ENCODE measurements around the gene IGF2BP1. TPM values are rescaled to one million over a fixed set of nuclear protein-coding genes. Genes with fewer than 3 reads are reported as not detected.
"Not testable (repeated sequence)": the region's sequence is repeated elsewhere in the genome, so short reads cannot be mapped to it uniquely, and the experiment has no call there.

The IGF2BP1 gene
- total RNA-seq, 2 experiments from 2014 or later = not detected

DNA sequence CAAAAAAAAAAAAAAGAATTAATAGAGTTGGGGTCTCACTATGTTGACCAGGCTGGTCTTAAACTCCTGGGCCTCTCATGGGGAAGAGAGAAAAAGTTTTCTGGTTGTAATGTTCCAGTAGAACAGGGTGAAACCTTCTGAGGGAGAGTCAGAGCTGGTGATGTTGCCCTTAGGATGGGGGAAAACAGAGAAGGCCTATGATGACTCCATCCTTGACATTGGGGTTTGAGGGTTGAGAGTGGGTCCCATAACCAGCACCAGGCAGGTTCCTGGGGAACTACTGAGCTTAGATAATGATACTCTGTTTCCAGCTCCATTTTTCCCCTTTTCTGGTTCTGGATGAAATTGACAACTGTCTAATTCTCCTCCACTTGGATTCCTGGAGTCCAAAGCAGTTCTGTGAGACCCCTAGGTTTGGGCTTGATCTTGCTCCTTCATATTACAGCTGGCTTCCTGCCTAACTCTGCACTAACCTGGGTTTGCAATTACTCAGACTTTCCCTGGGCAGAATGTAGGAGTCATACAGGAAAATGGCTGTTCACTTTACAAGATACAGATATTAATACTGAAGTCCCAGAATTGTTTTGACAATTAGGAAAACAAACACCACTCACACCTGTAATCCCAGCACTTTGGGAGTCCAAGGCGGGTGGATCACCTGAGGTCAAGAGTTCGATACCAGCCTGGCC lies 72.5 kb downstream of the IGF2BP1 start:
- CTCF ChIA-PET = interaction anchor here (1.3 kb wide), 1 partner anchor 34 kb away, joined by 5 read pairs; no protein-coding TSS in a partner anchor
- no peaks in the 10 kb centered on the region for H3K4me1 Mint-ChIP-seq (ENCODE audit: low read depth)
- POLR2A ChIA-PET = interaction anchor here (0.6 kb wide), 1 partner anchor 182 kb away, joined by 4 read pairs; no protein-coding TSS in a partner anchor
- H3K4me3 Mint-ChIP-seq = no peak overlapping the region
- DNase-seq (no peak), ATAC-seq (no peak)
- H3K9me3 Mint-ChIP-seq (ENCODE audit: insufficient read depth) = no peaks in the 10 kb centered on the region
- peaks cover 2% of the 10 kb centered on the region for H3K27me3 Mint-ChIP-seq (ENCODE audit: low read depth)
- no peaks in the 10 kb centered on the region for H3K36me3 Mint-ChIP-seq (ENCODE audit: low read depth)
- no peak overlapping the region for H3K27ac Mint-ChIP-seq

DNA sequence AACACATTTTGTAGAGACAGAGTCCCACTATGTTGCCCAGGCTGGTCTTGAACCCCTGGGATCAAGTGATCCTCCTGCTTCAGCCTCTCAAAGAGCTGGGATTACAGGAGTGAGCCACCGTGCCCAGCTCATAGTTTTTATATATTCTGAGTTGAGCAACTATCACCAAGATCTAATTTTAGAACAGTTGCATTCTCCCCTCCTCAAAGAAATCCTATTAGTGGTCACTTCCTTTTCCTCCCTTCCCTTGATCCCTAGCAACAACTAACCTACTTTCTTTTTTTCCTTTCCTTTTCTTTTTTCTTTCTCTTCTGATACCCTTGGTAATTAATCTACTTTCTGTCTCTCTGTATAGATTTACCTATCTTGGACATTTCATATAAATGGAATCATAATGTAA lies 73.9 kb downstream of the IGF2BP1 start:
- H3K36me3 Mint-ChIP-seq (ENCODE audit: low read depth) = no peaks in the 10 kb centered on the region
- no peaks in the 10 kb centered on the region for H3K9me3 Mint-ChIP-seq (ENCODE audit: insufficient read depth)
- peaks cover 5% of the 10 kb centered on the region for H3K27me3 Mint-ChIP-seq (ENCODE audit: low read depth)
- no peaks in the 10 kb centered on the region for H3K4me1 Mint-ChIP-seq (ENCODE audit: low read depth)
- no peak overlapping the region for H3K4me3 Mint-ChIP-seq
- ChIA-PET POLR2A (no interaction called here), CTCF (interaction anchor here (1.5 kb wide), 1 partner anchor 39 kb away, joined by 4 read pairs; no protein-coding TSS in a partner anchor)
- no peak overlapping the region for H3K27ac Mint-ChIP-seq
- DNase-seq (no peak), ATAC-seq (no peak)

DNA sequence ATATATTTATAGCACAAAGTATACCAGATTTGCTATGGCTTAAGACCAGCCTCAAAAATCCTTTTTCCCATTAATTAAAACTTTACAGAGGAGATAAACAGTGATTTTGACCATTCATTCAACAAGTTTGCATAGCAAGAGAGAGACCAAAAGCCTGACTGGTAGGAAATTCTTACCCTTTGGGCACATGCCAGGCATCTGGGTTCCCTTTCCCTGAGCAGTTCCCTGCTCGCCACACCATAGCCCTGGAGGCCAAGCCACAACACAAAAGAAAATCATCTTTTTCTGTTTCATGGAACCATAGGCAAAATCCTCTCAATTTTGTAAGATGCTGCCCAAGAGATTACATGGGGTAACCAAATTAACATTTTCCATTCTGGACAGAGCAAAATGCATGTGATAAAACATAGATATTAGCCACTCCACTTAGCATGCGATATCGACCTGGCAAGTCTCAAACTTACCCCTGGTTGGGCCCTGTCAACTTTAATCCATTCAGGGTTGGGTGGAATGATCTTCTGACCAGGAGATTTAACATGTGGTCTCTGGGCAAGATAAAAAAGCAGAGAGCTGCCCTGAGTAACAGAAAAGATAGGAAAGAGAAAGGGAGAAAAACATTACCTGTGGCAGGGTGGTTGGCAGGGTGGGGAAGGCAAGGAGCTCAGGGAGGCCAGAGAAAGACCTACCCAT lies 77.8 kb downstream of the IGF2BP1 start:
- ATAC-seq (no peak), DNase-seq (no peak)
- no peaks in the 10 kb centered on the region for H3K9me3 Mint-ChIP-seq (ENCODE audit: insufficient read depth)
- no peaks in the 10 kb centered on the region for H3K4me1 Mint-ChIP-seq (ENCODE audit: low read depth)
- no peak overlapping the region for H3K4me3 Mint-ChIP-seq
- ChIA-PET CTCF (no interaction called here), POLR2A (no interaction called here)
- peaks cover 11% of the 10 kb centered on the region for H3K27me3 Mint-ChIP-seq (ENCODE audit: low read depth)
- no peak overlapping the region for H3K27ac Mint-ChIP-seq
- no peaks in the 10 kb centered on the region for H3K36me3 Mint-ChIP-seq (ENCODE audit: low read depth)

DNA sequence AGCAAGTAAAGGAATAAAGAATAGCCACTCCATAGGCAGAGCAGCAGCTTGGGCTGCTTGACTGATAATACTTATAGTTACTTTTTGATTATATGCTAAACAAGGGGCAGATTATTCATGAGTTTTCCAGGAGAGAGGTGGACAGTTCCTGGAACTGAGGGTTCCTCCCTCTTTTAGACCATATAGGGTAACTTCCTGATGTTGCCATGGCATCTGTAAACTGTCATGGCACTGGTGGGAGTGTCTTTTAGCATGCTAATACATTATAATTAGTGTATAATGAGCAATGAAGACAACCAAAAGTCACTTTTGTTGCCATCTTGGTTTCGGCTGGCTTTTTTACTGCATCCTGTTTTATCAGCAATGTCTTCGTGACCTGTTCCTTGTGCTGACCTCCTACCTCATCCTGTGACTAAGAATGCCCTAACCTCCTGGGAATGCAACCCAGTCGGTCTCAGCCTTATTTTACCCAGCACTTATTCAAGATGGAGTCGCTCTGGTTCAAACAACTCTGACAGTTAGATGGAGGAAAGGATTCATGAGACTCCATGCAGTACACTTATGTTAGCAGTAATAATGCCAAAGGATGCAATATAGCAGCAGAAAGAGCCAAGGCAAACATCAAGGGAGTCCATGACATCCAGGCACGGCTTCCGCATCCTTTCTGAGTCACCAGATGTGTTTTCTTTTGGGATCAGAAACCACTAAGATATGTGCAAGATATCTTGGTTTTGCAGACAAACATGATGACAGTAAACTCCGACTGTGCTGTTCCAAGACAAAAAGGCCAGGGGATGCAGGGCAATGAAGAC lies 79.6 kb downstream of the IGF2BP1 start:
- H3K36me3 Mint-ChIP-seq (ENCODE audit: low read depth) = no peaks in the 10 kb centered on the region
- ChIA-PET CTCF (no interaction called here), POLR2A (no interaction called here)
- no peaks in the 10 kb centered on the region for H3K9me3 Mint-ChIP-seq (ENCODE audit: insufficient read depth)
- H3K4me3 Mint-ChIP-seq = no peak overlapping the region
- DNase-seq (no peak), ATAC-seq (no peak)
- H3K4me1 Mint-ChIP-seq (ENCODE audit: low read depth) = no peaks in the 10 kb centered on the region
- no peak overlapping the region for H3K27ac Mint-ChIP-seq
- H3K27me3 Mint-ChIP-seq (ENCODE audit: low read depth) = peaks cover 13% of the 10 kb centered on the region

DNA sequence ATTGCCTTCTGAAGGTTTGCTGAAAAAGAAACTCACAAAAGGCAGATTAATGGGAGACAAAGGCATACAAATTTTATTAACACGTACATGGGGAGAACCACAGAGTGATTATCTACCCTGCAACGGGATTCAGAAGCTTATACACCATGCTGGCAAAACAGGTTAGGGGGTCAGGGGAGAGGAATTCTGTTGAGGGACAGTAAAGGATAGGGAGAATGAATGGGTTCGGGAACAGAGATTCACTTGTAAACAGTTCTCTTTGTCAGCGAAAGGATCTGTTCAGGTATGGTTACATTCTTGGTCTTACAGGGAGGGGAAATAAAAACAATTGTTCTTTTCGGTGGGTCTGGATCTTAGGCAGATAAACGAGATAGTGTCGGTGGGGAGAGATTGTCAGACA lies 81.1 kb downstream of the IGF2BP1 start:
- DNase-seq (no peak), ATAC-seq (no peak)
- Mint-ChIP-seq H3K27ac (no peak overlapping the region), H3K4me1 (ENCODE audit: low read depth) (no peaks in the 10 kb centered on the region), H3K9me3 (ENCODE audit: insufficient read depth) (no peaks in the 10 kb centered on the region), H3K27me3 (ENCODE audit: low read depth) (peaks cover 17% of the 10 kb centered on the region), H3K36me3 (ENCODE audit: low read depth) (no peaks in the 10 kb centered on the region), H3K4me3 (no peak overlapping the region)
- CTCF ChIA-PET = no interaction called here
- POLR2A ChIA-PET = no interaction called here

DNA sequence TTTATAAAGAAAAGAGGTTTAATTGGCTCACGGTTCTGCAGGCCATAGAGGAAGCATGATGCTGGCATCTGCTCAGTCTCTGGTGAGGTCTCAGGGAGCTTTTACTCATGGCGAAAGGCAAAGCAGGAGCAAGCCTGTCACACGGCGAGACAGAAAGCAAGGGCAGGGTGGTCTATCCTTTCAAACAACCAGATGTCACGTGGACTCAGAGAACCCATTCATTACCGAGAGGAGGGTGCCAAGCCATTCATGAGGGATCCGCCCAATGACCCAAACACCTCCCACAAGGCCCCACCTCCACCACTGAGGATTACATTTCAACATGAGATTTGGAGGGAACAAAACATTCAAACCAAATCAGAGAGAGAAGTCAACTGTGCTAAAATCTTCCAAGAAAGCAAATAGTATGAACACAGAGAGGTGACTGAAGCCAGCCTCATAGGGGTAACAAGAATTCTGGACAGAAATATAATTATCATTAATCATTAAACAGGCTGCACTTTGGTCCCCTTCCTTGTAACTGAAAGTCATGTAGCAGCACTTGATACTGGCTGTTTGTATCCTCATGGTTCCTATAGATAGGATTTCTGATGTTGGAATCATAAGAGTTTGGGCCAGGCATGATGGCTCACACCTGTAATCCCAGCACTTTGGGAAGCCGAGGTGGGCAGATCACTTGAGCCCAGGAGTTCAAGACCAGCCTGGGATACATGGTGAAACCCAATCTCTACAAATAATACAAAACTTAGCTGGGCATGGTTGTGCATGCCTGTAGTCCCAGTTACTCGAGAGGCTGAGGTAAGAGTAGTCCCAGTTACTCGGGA lies 82.9 kb downstream of the IGF2BP1 start:
- CTCF ChIA-PET = no interaction called here
- Mint-ChIP-seq H3K36me3 (ENCODE audit: low read depth) (no peaks in the 10 kb centered on the region), H3K9me3 (ENCODE audit: insufficient read depth) (no peaks in the 10 kb centered on the region), H3K27me3 (ENCODE audit: low read depth) (peaks cover 19% of the 10 kb centered on the region), H3K27ac (no peak overlapping the region), H3K4me3 (no peak overlapping the region), H3K4me1 (ENCODE audit: low read depth) (no peaks in the 10 kb centered on the region)
- DNase-seq (no peak), ATAC-seq (no peak)
- POLR2A ChIA-PET = no interaction called here

DNA sequence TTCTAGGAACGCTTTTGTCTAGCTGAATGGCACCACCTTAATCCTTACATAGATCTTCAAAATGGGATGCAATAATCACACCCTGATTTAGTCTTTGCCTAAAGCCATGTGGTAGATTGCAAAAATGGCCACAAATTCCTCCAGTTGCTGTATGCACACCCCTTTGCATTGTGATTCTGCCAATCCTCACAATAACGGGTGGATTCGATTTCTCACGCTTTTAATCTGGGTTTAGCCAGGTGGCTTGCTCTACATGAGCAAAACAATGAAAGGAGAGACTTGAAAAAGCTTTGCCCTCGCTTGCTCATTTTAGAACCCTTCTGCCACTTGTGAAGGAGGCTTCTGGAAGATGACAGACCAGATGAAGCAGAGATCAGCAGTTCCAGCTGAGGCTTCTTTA lies 85.0 kb downstream of the IGF2BP1 start:
- Mint-ChIP-seq H3K9me3 (ENCODE audit: insufficient read depth) (no peaks in the 10 kb centered on the region), H3K36me3 (ENCODE audit: low read depth) (no peaks in the 10 kb centered on the region), H3K4me3 (no peak overlapping the region), H3K4me1 (ENCODE audit: low read depth) (peaks cover 5% of the 10 kb centered on the region), H3K27me3 (ENCODE audit: low read depth) (peaks cover 30% of the 10 kb centered on the region), H3K27ac (no peak overlapping the region)
- ChIA-PET CTCF (no interaction called here), POLR2A (no interaction called here)
- ATAC-seq = no peak
- no peak for DNase-seq

DNA sequence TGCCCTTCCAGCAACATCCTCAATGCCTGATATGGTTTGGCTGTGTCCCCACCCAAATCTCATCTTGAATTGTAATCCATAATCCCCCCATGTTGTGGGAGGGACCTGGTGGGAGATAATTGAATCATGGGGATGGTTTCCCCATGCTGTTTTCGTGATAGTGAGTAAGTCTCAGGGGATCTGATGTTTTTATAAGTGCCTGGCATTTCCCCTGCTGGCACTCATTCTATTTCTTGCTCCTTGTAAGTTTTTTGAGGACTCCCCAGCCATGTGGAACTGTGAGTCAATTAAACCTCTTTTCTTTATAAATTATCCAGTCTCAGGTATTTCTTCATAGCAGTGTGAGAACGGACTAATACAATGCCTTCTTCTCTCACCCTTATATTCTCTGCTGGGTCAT lies 87.9 kb downstream of the IGF2BP1 start:
- peaks cover 28% of the 10 kb centered on the region for H3K27me3 Mint-ChIP-seq (ENCODE audit: low read depth)
- H3K27ac Mint-ChIP-seq; H3K9me3 Mint-ChIP-seq (ENCODE audit: insufficient read depth); DNase-seq; H3K36me3 Mint-ChIP-seq (ENCODE audit: low read depth); POLR2A ChIA-PET; H3K4me1 Mint-ChIP-seq (ENCODE audit: low read depth); CTCF ChIA-PET; ATAC-seq; H3K4me3 Mint-ChIP-seq: not testable (repeated sequence)

DNA sequence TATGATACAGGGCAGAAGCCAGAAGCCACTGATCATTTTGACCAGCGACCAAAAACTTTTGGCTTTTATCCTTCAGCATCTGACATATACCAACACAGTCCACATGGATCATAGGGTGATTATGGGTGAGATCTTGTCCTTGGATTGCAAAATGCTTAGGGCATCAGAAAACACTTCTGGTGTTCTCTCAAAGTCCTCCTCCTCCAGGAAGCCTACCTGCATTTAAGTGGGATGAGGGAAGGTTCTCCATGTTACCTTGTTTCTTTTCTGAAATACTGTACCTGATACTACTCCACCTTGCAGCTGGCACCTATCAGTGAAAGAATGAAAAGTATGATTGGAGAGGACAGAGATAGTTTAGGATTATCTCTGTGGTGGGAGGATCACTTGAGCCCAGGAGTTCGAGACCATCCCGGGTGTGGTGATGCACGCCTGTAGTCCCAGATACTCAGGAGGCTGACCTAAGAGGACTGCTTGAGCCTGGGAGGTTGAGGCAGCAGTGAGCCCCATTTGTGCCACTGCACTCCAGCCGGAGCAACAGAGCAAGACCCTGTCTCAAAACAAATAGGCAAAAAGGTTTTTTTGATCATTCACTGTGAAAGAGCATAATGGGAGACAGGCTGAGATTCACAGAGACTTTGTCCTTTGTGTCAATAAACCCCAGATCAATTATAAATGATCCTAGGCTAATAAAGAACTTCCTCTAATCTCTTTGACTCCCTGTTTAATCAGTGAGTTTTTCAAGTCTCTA lies 88.6 kb downstream of the IGF2BP1 start:
- no peak overlapping the region for H3K27ac Mint-ChIP-seq
- H3K4me1 Mint-ChIP-seq (ENCODE audit: low read depth) = peaks cover 5% of the 10 kb centered on the region
- ATAC-seq (no peak), DNase-seq (no peak)
- H3K36me3 Mint-ChIP-seq (ENCODE audit: low read depth) = no peaks in the 10 kb centered on the region
- ChIA-PET CTCF (no interaction called here), POLR2A (no interaction called here)
- H3K9me3 Mint-ChIP-seq (ENCODE audit: insufficient read depth) = no peaks in the 10 kb centered on the region
- H3K4me3 Mint-ChIP-seq = no peak overlapping the region
- peaks cover 28% of the 10 kb centered on the region for H3K27me3 Mint-ChIP-seq (ENCODE audit: low read depth)

DNA sequence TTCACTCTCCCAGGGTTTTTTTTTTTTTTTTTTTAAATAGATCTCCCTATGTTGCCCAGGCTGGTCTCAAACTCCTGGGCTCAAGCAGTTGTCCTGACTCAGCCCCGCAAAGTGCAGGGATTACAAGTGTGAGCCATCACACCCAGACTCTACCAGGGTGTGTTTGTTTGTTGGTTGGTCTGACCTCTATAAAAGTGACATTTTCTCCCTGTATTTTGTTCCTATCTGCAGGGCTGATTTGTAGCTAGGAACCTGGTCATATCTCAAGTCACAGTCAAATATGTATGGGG lies 89.1 kb downstream of the IGF2BP1 start:
- DNase-seq (no peak), ATAC-seq (no peak)
- Mint-ChIP-seq H3K4me3 (no peak overlapping the region), H3K9me3 (ENCODE audit: insufficient read depth) (no peaks in the 10 kb centered on the region), H3K36me3 (ENCODE audit: low read depth) (no peaks in the 10 kb centered on the region), H3K27ac (no peak overlapping the region), H3K27me3 (ENCODE audit: low read depth) (peaks cover 25% of the 10 kb centered on the region), H3K4me1 (ENCODE audit: low read depth) (peaks cover 5% of the 10 kb centered on the region)
- CTCF ChIA-PET = no interaction called here
- POLR2A ChIA-PET = no interaction called here

DNA sequence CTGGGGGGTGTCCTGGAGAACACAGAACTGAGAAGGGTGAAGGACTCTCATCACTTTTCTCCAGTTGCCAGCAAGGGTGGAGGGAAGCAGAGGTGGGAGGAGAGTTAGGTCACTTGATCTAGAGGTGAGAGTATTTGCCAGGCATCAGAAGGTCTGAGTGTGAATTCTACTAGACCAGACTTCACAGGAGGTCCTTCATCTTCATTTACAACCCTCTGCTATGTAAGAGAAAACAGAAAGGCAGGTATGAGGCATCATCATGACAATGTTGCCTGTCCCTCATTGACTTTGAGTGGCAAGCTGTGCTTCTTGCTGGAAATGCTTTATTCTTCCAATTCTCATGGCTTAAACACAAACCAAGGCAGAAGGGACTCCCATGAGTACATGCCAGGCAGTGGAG lies 89.5 kb downstream of the IGF2BP1 start:
- POLR2A ChIA-PET = no interaction called here
- H3K4me3 Mint-ChIP-seq = no peak overlapping the region
- H3K36me3 Mint-ChIP-seq (ENCODE audit: low read depth) = no peaks in the 10 kb centered on the region
- ATAC-seq = no peak
- no peak overlapping the region for H3K27ac Mint-ChIP-seq
- CTCF ChIA-PET = no interaction called here
- peaks cover 24% of the 10 kb centered on the region for H3K27me3 Mint-ChIP-seq (ENCODE audit: low read depth)
- H3K9me3 Mint-ChIP-seq (ENCODE audit: insufficient read depth) = no peaks in the 10 kb centered on the region
- DNase-seq = no peak
- peaks cover 5% of the 10 kb centered on the region for H3K4me1 Mint-ChIP-seq (ENCODE audit: low read depth)

Data from activated CD8-positive, alpha-beta T cell treated with anti-CD3 and anti-CD28 coated beads, Interleukin-2, amount 10 ng/mL, durations not matched to agents 7 days and 5 days (primary cell).